Measurements from ENCODE around the gene DOHH.

- no peak for TF ChIP-seq EZH2 (IDR thresholded peaks at IDR 0.05; ENCODE audit: insufficient read depth, poor library complexity, severe bottlenecking)
- TF ChIP-seq EZH2phosphoT487 (IDR thresholded peaks at IDR 0.05; ENCODE audit: insufficient read depth, low read depth): no peak
These were observed 23.0 kb upstream of the DOHH start for GRCh38 chr19:3523361-3524077.
